HG02840 (cell line): ENCODE data around the gene MAN1A1.
"Not testable (repeated sequence)": the region's sequence is repeated elsewhere in the genome, so short reads cannot be mapped to it uniquely, and the experiment has no call there.

Experiments
- ATAC-seq: cut with Tn5 transposase; IDR thresholded peaks from one replicate; pipeline ENCODE4 v1.9.1; 2021; ENCODE audit warnings: mild to moderate bottlenecking, moderate library complexity, moderate number of reproducible peaks; ENCODE audit not compliant: unreplicated experiment, low FRiP score

The MAN1A1 gene

DNA sequence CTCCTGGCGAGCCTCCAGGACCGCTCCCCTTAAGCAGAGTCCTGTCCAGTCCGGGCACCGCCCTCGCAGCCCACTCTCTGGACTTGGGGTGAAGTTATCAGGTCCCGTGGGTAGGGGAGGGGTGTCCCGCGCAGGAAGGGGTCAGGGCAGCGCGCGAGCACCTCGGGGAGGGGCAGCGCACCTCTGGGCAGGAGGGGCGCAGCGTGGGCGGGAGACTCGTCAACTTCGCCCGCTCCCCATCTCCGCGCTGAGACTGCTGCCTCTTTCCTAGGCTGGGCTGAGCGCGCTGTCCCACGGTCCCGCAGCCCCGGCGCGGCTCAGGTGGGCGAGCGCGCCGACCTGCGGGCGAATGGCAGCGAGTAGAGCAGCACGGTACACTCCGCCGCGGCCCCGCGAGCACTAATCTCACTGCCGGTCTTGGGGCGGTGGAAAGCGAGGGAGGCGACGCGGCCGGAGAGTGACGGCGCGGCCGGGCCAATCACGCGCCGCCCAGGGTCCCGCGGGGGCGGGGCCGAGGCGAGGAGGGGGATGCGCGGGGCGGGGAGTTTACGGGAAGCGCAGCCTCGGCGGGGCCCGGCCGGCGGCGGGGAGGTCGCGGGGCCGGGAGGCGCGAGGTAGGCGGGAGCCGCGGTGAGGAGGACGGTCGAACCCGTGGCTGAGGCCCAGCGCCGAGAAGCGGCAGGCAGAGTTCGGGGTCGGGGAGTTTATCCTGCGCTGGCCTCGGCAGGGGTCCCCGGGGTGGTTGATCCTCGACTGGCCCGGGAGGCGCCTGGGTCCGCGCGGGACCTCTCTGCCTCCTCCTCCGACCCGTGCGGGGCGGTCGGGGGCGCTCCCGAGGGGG lies at the start of gene MAN1A1:
Gene MAN1A1 (minus strand): TSS at position 401 of the 841 bp plus-strand sequence. CDS start 696 bp downstream, outside the sequence.
- peak; percentile 72 for ATAC-seq

DNA sequence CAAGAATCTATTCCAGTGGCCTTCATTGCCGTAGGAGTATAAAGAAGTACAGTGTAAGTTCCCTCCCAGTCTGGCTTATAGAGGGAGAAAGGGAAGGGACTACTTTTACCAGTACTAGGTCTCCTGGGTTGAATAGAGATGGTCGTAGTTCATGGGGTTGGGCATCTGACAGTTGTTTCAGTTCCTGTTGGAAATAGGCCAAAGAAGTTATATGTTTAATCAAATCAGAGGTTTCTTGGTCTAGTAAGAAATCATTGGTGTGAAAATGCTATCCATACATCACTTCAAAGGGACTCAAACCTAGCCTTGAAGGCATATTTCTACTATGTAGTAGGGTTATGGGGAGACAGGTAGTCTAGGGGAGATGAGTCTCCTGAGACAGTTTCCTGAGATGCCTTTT lies 45.6 kb upstream of the MAN1A1 start:
- ATAC-seq = no peak

DNA sequence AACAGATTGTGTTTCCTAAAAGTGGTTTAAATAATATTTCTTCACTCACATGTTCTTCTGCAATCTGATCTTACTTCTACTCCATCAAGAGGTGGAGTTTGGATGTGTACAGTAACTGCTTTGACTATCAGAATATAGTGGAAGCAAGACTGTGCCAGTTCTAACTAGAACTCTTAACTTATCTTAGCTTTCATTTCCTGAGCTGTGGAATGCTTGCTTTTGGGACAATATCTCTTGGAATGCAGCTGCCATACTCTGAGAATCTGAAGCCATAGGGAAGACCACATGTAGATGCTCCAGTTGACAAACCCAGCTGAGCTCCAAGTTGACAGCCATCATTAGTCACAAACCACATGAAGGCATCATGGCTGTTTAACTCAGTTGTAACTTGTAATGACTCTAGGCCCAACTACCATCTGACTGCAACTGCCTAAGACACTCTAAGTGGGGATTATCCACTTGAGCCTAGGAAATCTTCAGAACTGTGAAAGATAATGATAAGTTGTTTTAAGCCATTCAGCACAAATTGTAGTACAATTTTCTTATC lies 40.8 kb upstream of the MAN1A1 start:
- ATAC-seq = no peak

DNA sequence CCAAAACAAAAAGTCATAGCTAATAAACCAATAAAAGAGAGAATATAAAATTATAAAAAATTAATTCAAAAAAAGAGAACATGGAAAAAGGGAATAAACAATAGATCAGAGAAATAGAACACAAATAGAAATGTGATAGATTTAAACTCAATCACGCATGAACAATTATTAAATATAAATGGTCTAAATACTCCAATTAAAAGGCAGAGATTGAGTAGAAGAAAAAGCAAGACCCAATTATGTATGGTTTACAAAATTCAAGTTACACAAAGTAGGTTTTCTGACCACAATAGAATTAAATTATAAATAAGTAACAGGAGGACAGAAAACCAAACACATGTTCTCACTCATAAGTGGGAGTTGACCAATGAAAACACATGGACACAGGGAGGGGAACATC lies 36.4 kb upstream of the MAN1A1 start:
- ATAC-seq = no peak

DNA sequence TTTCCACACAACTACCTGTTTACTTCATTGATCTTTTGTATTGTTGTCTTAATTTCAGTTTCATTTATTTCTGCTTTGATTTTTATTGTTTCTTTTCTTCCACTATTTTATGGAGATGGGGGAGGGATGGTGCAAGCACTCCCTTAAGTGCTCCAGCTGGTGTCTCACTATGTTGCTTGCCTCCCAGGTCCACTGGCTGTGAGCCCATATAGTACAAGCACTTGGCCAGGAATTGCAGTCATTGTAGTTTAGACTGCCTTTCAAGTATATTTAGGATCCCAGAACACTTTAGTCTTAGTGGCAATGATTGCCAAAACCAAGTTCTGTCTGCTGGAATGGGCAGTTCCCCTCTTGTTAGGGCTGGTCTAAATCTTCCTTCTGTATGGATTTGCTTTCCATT lies 34.9 kb upstream of the MAN1A1 start:
- no peak for ATAC-seq

DNA sequence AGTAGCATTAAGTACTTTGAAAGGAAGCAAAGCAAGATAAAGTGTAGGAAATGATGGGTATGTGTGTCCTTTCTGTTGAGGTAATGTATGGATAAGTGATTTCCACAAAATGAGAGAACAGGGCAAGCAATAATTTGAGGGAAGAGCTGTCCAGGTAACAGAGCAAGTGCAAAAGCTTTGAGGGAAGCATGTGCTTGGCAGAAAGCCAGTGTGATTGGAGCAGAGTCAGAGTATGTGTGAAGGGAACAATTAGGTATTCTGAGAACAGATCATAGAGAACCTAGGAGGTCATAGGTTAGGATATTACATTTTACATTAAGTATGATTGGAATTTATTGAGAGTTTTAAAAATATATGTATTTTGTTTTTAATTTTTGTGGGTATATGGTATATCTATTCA lies 30.2 kb upstream of the MAN1A1 start:
- no peak for ATAC-seq

DNA sequence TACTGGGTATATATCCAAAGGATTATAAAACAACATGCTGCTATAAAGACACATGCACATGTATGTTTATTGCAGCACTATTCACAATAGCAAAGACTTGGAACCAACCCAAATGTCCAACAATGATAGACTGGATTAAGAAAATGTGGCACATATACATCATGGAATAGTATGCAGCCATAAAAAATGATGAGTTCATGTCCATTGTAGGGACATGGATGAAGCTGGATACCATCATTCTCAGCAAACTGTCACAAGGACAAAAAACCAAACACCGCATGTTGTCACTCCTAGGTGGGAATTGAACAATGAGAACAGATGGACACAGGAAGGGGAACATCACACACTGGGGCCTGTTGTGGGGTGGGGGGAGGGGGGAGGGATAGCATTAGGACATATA lies 27.5 kb upstream of the MAN1A1 start:
- not testable (repeated sequence) for ATAC-seq

DNA sequence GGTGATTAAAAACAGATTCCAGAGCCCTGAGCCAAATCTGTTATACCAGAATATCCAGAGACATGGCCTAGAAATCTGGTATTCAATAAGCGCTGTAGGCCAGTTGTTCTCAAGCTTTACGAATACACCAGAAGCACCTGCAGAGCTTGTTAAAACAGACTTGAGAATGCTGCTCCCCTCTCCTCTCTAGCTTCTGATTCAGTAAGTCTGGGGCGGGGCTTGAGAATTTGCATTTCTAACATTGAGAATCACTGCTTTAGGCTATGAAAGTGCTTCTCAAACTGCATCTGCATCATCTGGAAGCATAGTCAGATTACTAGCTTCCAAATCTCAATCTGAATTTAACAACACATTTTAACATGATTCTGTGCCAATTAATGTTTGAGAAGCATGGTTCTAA lies 20.5 kb upstream of the MAN1A1 start:
- ATAC-seq = no peak

DNA sequence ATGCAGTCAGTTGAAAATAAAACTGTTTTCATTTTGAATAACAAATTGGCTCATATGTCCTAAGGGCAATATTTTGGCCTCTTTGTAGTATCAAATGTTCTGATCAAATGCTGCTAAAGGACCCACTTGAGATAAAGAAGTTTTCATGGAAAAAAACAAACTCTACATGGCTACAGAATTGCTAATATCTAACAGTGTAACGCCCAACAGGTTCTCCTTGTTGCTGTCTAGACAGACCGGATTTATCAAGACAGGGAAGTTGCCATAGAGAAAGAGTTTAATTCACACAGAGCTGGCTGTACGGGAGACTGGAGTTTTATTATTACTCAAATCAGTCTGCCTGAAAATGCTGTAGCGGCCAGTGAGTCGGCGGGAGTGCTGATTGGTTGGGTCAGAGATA lies 19.4 kb upstream of the MAN1A1 start:
- ATAC-seq = no peak

DNA sequence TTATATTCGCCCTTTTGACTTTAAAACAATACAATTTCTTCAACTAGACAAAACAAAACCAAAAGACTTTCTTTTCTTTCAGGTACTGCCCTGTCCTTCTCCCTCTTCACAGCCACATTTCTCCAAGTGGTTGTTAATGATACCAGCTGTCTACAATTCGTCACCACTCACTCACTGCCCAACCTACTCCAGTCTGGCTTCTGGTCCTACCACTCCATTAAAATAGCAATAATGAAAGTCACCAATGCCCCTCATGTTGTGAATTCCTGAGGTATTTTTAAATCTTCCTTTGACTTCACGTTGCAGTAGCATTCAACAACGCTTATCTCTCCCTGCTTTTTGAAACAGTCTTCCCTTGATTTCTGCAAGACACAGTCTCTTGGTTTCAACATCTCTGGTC lies 11.6 kb upstream of the MAN1A1 start:
- ATAC-seq = no peak

DNA sequence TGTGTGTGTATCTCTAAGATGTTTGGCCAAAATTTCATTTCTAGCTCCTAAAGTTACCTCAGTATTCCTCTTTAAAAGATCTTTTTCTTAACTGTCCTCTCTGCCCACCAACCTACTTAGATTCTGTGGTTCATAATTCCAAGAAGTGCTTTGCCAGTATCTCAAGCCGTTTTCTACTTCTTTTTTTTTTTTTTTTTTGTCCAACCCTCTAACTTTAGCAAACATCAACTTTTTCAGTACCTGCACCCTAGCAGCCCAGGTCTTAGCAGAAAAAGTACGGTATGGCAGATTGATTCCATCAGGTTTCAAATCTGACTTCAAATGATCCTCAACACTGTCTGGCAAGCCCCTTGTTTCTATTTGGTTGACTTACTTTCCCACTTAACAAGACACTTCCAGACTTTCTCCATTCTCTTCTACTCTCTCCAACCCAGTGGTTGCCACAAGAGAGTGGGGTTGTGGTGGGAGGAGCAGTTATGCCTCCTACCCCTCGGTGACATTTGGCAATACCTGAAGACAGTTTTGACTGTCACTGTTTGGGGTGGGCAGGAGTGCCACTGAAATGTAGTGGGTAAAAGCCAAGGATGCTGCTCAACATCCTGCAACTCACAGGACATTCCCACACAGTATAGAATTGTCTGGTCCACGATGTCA lies 10.8 kb upstream of the MAN1A1 start:
- ATAC-seq = no peak

DNA sequence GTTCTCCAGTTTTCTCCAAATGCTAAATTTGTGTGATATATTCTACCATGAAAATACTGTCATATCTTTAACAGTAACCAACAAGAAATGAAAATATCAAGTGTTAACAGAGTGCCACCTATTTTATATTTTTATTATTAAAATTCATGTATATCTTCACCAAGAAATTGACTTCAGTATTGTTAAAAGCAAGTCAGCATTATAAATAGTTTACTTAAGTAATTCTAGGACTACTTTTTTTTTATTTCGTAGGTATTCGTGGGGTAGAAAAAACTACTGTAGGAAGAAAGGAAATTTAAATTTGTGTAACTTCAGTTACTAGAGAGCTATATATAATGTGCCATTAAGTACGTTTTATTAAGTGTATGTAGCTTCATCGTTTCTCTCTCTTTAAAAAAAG lies 6.3 kb upstream of the MAN1A1 start:
- no peak for ATAC-seq

DNA sequence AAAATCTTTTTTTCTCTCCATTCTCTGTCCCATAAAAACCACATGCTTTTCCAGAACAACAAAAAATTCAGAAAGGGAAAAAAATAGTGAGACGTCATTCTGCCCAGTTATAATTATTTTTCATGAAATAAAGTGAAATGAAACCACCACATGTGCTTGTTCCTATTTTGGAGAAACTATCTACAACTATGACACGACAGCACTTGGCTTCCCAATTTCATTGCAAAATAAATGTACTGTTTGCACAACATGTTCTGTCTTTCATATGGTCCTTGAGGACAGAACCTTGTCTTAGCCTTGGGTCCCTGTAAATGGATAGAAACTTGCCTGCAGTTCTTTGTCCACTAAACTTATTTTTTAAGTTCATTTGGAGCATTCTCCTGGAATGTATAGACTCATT lies 5.6 kb upstream of the MAN1A1 start:
- no peak for ATAC-seq

DNA sequence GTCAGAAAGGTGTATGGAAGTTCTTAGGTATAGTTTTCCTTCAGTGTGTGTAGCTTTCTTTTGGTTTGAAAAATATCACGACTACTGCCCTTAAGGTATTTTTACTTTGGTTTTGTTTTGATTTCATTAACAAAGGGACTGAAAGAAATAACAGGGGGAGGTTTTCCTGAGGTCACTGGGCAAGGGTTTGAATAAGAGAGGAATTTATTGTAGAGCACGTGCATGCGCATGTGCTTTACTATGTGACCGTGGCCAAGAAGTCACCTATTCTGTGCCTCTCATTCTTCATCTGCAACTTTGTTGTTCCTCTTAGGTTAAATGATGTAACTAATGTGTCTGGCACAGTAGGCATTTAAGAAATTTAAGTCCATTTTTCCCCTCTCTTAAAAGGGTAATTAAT lies 4.1 kb upstream of the MAN1A1 start:
- ATAC-seq = no peak

DNA sequence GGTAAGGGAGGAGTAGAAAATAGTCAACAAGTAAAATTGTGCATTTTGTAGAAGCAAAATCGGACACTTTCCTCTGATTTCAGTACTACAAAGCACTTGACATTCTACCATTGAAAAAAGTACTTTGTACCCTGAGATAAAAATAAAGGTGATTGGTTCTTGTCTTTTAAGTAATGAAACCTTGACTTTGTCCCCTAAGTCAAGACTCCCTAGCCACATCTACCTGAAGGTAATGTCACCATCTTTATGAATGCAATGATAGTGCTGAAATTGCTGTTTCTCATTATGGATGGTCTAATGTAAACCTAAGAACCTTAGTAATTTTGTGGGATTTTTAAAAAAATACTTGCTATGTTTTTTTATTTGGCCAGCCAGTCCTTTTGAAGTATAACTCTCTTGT lies 2.4 kb upstream of the MAN1A1 start:
- no peak for ATAC-seq

DNA sequence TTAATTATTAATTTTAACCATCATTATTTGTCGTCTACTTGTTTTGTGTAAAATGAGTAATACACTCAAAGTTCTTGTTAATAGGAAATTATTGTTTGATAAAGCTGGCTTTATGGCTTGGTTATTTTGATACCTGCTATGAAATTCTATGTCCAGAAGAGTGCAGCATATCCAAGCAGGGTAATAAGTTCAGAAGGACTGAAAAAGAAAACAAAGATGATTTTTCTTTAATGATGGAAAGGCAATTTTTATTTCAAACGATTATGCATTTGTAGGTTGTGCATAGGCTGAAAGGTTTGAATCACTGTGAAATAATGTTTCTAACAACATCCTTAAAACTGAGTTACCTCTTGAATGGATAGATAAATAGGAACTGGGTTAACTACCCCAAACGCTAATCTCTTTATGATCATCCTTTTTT lies 1.4 kb upstream of the MAN1A1 start:
- ATAC-seq = no peak

DNA sequence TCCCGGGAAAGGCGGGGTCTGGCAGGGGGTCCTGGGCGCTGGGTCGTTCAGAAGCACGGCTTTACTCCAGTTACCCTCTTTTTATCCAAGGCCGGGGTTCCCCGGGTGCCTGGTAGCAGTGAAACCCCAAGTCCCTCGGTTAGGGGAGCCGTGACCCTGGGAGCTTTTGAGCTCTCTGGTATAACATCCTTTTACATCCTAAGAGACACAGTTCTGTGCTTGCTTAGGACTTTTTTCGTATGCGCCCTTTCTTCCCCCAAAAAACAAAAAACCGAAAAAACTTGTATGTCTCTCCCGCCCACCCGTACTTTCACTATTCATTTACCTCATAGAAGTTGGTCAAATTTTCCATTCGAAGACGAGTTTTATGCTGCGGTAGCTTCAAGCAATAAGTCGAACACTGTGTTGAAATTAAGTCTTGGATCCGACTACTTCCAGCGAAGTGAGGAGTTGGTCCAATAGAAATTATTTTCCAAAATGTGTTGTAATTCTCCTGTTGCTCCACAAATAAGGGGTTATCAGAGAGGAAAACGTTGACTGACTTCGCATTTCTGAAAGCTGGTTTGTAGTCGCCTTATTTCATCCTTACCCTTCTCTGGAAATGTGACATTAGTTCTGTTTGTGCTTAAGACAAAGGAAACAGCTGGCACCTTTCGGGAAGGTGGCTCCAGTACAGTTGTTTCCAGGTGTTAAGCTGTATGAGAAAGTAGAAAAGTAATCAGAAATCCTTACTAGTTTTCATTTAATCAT lies 816 bp upstream of the MAN1A1 start:
- ATAC-seq = peak; percentile 8

DNA sequence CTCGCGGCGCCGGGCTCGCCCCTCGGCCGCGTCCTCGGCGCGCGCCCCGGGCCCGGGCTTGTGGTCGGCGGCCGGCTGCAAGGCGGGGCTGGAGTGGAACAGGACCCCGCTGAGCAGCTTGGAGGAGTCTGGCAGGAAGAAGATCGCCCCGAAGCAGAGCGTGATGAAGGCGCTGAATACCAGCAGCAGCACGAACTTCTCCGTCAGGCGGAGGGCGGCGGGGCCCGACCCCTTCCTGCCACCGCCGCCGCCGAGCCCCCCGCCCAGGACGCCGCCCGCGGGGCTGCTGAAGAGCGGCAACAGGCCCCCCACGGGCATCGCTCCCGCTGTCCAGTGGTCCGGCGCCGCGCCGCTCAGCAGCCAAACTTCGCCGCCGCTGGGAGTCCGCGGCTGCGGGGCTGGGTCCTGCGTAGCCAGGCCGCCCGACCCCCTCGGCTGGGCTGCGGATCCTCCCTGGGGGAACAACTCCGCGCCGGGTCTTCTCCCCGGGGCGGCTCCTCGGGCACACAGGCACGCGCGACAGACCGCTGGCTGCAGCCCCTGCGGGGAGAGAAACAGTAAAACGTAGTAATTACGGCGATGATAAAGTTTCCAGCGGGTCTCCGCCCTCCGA lies 707 bp downstream of the MAN1A1 start:
- ATAC-seq = peak; percentile 2

DNA sequence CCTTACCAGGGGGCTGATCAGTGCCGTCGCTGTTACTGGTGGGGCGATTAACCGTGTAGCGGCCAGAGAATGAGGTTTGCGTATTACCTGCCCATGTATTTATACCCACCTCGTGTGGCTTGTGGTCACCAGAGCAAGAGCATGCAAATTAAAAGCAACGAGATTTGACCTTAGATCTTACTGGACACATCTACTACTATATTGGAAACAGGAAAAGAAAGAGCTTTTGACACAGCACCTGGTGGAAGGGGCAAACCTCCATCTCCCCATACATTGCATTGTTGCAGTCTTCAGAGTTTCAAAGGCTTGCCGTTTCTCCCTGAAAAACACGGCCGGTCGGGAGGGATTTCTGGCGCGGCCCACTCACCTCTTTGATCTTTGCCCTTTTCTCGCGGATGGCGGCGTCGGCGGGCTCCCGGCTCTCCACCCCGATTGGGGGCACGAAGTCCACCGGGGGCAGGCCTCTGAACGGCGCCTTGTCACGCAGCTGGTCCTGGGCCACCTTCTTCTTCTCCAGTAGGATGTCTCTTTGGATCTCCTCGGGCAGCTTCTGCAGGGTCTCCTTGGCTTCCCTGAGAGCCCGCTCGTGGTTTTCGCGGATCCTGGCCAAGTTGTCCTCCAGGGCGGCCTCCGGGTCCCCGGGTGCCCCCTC lies 1.3 kb downstream of the MAN1A1 start:
- ATAC-seq = peak; percentile 31

DNA sequence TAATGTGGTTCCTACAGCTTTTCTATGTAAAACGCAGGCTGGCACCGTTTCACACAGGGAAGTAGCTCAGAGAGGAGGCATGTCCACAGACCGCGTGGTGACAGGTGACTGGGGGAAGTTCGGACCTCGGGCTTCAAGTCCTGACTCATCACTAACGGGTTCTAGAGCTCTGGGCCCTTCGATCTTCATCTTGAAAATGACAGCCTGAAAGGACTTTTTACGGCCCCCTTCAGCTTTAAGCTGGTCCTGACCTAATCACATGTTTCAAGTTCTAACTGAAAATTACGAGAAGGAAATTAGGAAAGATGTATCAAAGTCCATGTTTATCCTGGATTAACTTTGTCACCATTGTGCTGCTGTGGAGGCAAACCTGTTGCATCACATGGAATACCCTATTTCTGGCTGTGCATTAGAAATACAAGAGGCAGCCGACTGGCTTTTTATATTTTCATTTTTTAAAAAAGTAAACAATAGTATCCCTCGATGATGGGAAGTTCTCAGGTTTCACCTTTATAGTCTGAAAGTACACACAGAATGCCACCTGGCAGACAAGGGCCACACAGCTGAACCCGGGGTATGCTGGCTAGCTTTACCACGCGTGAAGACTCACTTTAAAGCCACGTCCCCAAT lies 2.0 kb downstream of the MAN1A1 start:
- ATAC-seq = peak; percentile 17
